A549 (cell line): Measurements from ENCODE around the gene MYLK4.

Source experiments
- CHD2 ChIP-seq: fragments of 150-350 bp; IDR thresholded peaks from 2 replicates; pipeline ENCODE4 v1.6.1; 2014; ENCODE audit warnings: low read length; ENCODE audit not compliant: partially characterized antibody
- CTCF ChIP-seq: fragments of >200 bp; sonication (Bioruptor Twin); formaldehyde crosslinking; IDR thresholded peaks from 3 replicates; pipeline ENCODE4 v1.5.1; 2016
- GATA3 ChIP-seq: IDR thresholded peaks from 2 replicates; pipeline ENCODE4 v1.6.1; 2012; ENCODE audit warnings: borderline replicate concordance
- HOXA7 ChIP-seq: fragments of 250-450 bp; sonication (Bioruptor Pico); IDR thresholded peaks from 2 replicates; pipeline ENCODE4 v1.5.0; 2020; ENCODE audit warnings: mild to moderate bottlenecking, moderate library complexity
- MYC ChIP-seq: IDR thresholded peaks from 2 replicates; pipeline ENCODE4 v1.6.1; 2012; ENCODE audit warnings: mild to moderate bottlenecking, inconsistent platforms, low read length, improper control_type of control experiment, borderline replicate concordance
- NR3C1 ChIP-seq: fragments of >200 bp; sonication (Bioruptor Twin); formaldehyde crosslinking; IDR thresholded peaks from 3 replicates; pipeline ENCODE4 v1.6.1; 2017
- POLR2A ChIP-seq: IDR thresholded peaks from 2 replicates; pipeline ENCODE4 v1.6.1; 2012; ENCODE audit warnings: mild to moderate bottlenecking, low read length
- TP53 ChIP-seq: fragments of 250-450 bp; sonication (Bioruptor Pico); IDR thresholded peaks from 2 replicates; pipeline ENCODE4 v1.5.0; 2021; ENCODE audit warnings: mild to moderate bottlenecking, moderate library complexity

GRCh38 chr6:2780102-2780737, 29.5 kb upstream of the MYLK4 start:
- no peak for TF ChIP-seq CTCF
- TF ChIP-seq POLR2A = no peak
- TF ChIP-seq TP53 = no peak
- TF ChIP-seq MYC = no peak
- TF ChIP-seq CHD2 = no peak
- no peak for TF ChIP-seq HOXA7 (CRISPR knock-in tag)
- TF ChIP-seq GATA3 = no peak
- no peak for TF ChIP-seq NR3C1
